Neural progenitor cell (in vitro differentiated cells): ENCODE results near the gene TNNI2.

Experiments used
- CTCF ChIP-seq: fragments of 200-600 bp; sonication (generic); IDR thresholded peaks from 2 replicates; pipeline ENCODE4 v1.5.1; 2017; ENCODE audit warnings: antibody characterized with exemption, mild to moderate bottlenecking
- EZH2 ChIP-seq: fragments of 200-600 bp; sonication (generic); IDR thresholded peaks from 2 replicates; pipeline ENCODE4 v1.6.1; 2017; ENCODE audit warnings: antibody characterized with exemption, mild to moderate bottlenecking, moderate library complexity
- EZH2phosphoT487 ChIP-seq: fragments of 200-600 bp; sonication (generic); IDR thresholded peaks from 2 replicates; pipeline ENCODE4 v1.6.1; 2017; ENCODE audit warnings: antibody characterized with exemption

GRCh38 chr11:1825039-1825740 is 13.6 kb upstream of the TNNI2 start:
- peak; percentile 93 for TF ChIP-seq CTCF
- TF ChIP-seq EZH2phosphoT487, result no peak
- peak; percentile 39 for TF ChIP-seq EZH2
